K562 (cell line): ENCODE measurements around the gene NXF1. TPM values are rescaled to one million over a fixed set of nuclear protein-coding genes. Genes with fewer than 3 reads are reported as not detected.
A peak's percentile ranks its signal among the peaks of the same experiment; 100 is the strongest.

Experiments
- CHD4 ChIP-seq: fragments of 200-600 bp; sonication (generic); IDR thresholded peaks from 3 replicates; pipeline ENCODE4 v1.6.1; 2012; ENCODE audit warnings: low read depth, mild to moderate bottlenecking, mixed read lengths, low read length, inconsistent platforms; ENCODE audit not compliant: insufficient read depth, insufficient replicate concordance, poor library complexity, severe bottlenecking
- COPS2 ChIP-seq: fragments of 450-650 bp; conservative IDR thresholded peaks from 2 replicates; pipeline ENCODE4 v1.6.1; 2016; ENCODE audit warnings: mild to moderate bottlenecking, moderate library complexity
- CREB1 ChIP-seq, 2 experiments: sonication (generic) in 1 of 2; formaldehyde crosslinking in 1 of 2; IDR thresholded peaks; 2 replicates each; pipeline versions ENCODE4 v1.6.1 to v1.8.0; 2012 to 2022; ENCODE audit warnings: inconsistent platforms in 1 of 2, mild to moderate bottlenecking in 1 of 2, missing genetic modification reagents in 1 of 2, moderate library complexity in 1 of 2
- FOXA1 ChIP-seq: fragments of 450-650 bp; IDR thresholded peaks from 2 replicates; pipeline ENCODE4 v1.6.1; 2016; ENCODE audit warnings: mild to moderate bottlenecking, borderline replicate concordance
- KLF10 ChIP-seq: fragments of 250-450 bp; sonication (Bioruptor Pico); IDR thresholded peaks from 2 replicates; pipeline ENCODE4 v1.6.1; 2021; ENCODE audit warnings: matching md5 sums
- MCM5 ChIP-seq: fragments of 450-650 bp; IDR thresholded peaks from 2 replicates; pipeline ENCODE4 v1.6.1; 2016; ENCODE audit warnings: low read depth
- POLR2G ChIP-seq: fragments of 200-400 bp; formaldehyde crosslinking; IDR thresholded peaks from 2 replicates; pipeline ENCODE4 v1.6.1; 2017; ENCODE audit warnings: low read depth, mild to moderate bottlenecking, antibody characterized with exemption, low read length, moderate library complexity
- POLR3A ChIP-seq: IDR thresholded peaks from 2 replicates; pipeline ENCODE4 v1.6.1; 2011; ENCODE audit warnings: borderline replicate concordance, mild to moderate bottlenecking, moderate library complexity; ENCODE audit not compliant: insufficient read length, insufficient read depth; ENCODE audit errors: extremely low read depth
- PURB ChIP-seq: sonication (generic); formaldehyde crosslinking; IDR thresholded peaks from 2 replicates; pipeline ENCODE4 v1.9.0; 2021; ENCODE audit warnings: low read depth, mild to moderate bottlenecking, missing genetic modification reagents
- STAT5A ChIP-seq: IDR thresholded peaks from 2 replicates; pipeline ENCODE4 v1.6.1; 2012; ENCODE audit warnings: low read length, inconsistent platforms, borderline replicate concordance
- THRA ChIP-seq: fragments of 450-650 bp; IDR thresholded peaks from 2 replicates; pipeline ENCODE4 v1.6.1; 2017; ENCODE audit warnings: mild to moderate bottlenecking, moderate library complexity
- polyA plus RNA-seq, 8 experiments: library from polyadenylated mRNA; depleted of rRNA in 4 of 8; stranded (reverse) in 5 of 8; unstranded in 3 of 8; fragments of >200 nt; fragmentation: Nextera tagmentation in 2 of 8; fragmentation: Illumina TruSeq in 1 of 8; extraction: Ambion mirVana in 2 of 8; extraction: Trizol in 1 of 8; gene quantifications; 2 replicates each; pipeline versions ENCODE4 v1.2.1 to v1.2.3, GENCODE V29; 2011 to 2014; ENCODE audit warnings: inconsistent platforms in 1 of 8, missing spikeins in 1 of 8
- total RNA-seq, 7 experiments: library from RNA; depleted of rRNA in 6 of 7; stranded (reverse); fragments of >200 nt in 6 of 7; fragmentation: Illumina TruSeq in 2 of 7; extraction: Trizol in 2 of 7; gene quantifications; 2 replicates each; pipeline versions ENCODE4 v1.2.1 to v1.2.3, GENCODE V29; 2011 to 2021; ENCODE audit warnings: low replicate concordance in 1 of 7
- TF ChIP-seq, protein P1 (sequence below): fragments of 200-800 bp; sonication (Bioruptor generic); IDR thresholded peaks from 2 replicates; pipeline ENCODE4 v1.6.1; 2016; ENCODE audit warnings: missing genetic modification characterization, missing compliant biosample characterization

The NXF1 gene
- total and polyA plus RNA-seq, 9 of the 15 experiments (the other 6 are each of a cell fraction or from before 2014, with no cell fraction given), result 18.1 to 98.3 (median 35.8) TPM

DNA sequence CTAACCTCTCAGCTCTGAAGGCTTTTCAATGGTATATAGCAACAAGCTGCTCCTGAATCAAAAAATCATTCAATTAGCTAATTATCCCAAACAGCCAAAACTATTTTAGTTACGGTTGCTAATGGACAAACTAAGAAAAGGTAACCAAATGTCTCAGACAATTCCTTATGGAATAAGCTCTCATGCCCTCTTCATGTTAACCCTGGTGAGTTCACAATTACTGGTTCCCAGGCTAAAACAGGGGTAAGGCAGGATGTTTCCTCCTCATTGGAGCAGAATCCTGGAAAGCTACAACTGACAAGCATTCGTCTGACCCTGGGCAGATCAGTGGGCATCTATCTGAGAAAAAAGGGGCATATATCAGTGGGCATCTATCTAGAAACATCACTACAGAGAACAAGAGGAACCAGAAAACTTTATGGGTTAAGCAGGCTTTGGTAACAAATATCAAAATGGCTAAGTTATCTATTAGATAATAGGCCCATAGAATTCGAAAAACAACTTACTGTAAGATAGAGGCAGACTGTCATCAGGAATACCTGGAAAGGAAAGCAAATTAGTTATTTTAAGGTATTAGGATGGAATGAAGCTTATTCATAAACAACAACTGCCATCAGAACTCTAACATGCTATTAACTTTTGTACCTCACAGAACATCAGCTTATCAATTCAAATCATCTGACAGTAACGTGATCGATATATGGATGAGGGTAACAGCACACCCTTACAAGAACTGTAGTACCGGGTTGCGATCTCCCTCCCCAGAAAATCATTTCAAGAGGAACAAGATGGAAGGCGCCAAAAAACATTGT is 49.0 kb upstream of the NXF1 start (continued):
- TF ChIP-seq STAT5A, result no peak
- TF ChIP-seq, protein P1, sequence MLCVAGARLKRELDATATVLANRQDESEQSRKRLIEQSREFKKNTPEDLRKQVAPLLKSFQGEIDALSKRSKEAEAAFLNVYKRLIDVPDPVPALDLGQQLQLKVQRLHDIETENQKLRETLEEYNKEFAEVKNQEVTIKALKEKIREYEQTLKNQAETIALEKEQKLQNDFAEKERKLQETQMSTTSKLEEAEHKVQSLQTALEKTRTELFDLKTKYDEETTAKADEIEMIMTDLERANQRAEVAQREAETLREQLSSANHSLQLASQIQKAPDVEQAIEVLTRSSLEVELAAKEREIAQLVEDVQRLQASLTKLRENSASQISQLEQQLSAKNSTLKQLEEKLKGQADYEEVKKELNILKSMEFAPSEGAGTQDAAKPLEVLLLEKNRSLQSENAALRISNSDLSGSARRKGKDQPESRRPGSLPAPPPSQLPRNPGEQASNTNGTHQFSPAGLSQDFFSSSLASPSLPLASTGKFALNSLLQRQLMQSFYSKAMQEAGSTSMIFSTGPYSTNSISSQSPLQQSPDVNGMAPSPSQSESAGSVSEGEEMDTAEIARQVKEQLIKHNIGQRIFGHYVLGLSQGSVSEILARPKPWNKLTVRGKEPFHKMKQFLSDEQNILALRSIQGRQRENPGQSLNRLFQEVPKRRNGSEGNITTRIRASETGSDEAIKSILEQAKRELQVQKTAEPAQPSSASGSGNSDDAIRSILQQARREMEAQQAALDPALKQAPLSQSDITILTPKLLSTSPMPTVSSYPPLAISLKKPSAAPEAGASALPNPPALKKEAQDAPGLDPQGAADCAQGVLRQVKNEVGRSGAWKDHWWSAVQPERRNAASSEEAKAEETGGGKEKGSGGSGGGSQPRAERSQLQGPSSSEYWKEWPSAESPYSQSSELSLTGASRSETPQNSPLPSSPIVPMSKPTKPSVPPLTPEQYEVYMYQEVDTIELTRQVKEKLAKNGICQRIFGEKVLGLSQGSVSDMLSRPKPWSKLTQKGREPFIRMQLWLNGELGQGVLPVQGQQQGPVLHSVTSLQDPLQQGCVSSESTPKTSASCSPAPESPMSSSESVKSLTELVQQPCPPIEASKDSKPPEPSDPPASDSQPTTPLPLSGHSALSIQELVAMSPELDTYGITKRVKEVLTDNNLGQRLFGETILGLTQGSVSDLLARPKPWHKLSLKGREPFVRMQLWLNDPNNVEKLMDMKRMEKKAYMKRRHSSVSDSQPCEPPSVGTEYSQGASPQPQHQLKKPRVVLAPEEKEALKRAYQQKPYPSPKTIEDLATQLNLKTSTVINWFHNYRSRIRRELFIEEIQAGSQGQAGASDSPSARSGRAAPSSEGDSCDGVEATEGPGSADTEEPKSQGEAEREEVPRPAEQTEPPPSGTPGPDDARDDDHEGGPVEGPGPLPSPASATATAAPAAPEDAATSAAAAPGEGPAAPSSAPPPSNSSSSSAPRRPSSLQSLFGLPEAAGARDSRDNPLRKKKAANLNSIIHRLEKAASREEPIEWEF (CRISPR knock-in tag), result no peak
- TF ChIP-seq COPS2, result no peak
- TF ChIP-seq FOXA1, result no peak
- no peak for TF ChIP-seq CREB1 (IDR thresholded peaks at IDR 0.05)
- TF ChIP-seq CREB1 (CRISPR knock-in tag; IDR thresholded peaks at IDR 0.05), result no peak
- TF ChIP-seq PURB (CRISPR knock-in tag), result no peak
- no peak for TF ChIP-seq THRA
- TF ChIP-seq POLR3A, result no peak
- no peak for TF ChIP-seq KLF10
- TF ChIP-seq CHD4, result no peak
- no peak for TF ChIP-seq MCM5
- TF ChIP-seq POLR2G, result peak; percentile 50
